Neural cell (in vitro differentiated cells): ENCODE results near the gene SLC25A47. TPM values are rescaled to one million over a fixed set of nuclear protein-coding genes. Genes with fewer than 3 reads are reported as not detected.

Experiments used
- H2AFZ ChIP-seq: fragments of 200-600, 300-800 bp; sonication (generic), shearing (Covaris generic); 2 replicates; pipeline ENCODE4 v1.6.0; 2014; ENCODE audit warnings: low read depth, mild to moderate bottlenecking, antibody characterized with exemption, low read length, moderate library complexity
- H3F3A ChIP-seq: fragments of 200-600 bp; shearing (Covaris generic); 2 replicates; pipeline ENCODE4 v1.6.1; 2016; ENCODE audit warnings: mild to moderate bottlenecking, moderate library complexity, mixed read lengths, antibody characterized with exemption, low read length; ENCODE audit not compliant: insufficient read depth, poor library complexity, severe bottlenecking
- H3K27ac ChIP-seq: fragments of 200-600, 300-800 bp; sonication (generic), shearing (Covaris generic); 2 replicates; pipeline ENCODE4 v1.5.1; 2014; ENCODE audit warnings: mild to moderate bottlenecking, low read length, moderate library complexity
- H3K27me3 ChIP-seq: fragments of 300-800, 200-600 bp; sonication (generic), shearing (Covaris generic); 2 replicates; pipeline ENCODE4 v1.6.0; 2014; ENCODE audit warnings: mild to moderate bottlenecking, low read depth, low read length, moderate library complexity; ENCODE audit not compliant: insufficient read depth
- H3K36me3 ChIP-seq: fragments of 300-800, 200-600 bp; sonication (generic), shearing (Covaris generic); 2 replicates; pipeline ENCODE4 v1.5.1; 2014; ENCODE audit warnings: mild to moderate bottlenecking, antibody characterized with exemption, low read length, moderate library complexity; ENCODE audit not compliant: insufficient read depth
- H3K4me2 ChIP-seq: fragments of 300-800, 200-600 bp; sonication (generic), shearing (Covaris generic); 2 replicates; pipeline ENCODE4 v1.6.0; 2014; ENCODE audit warnings: mild to moderate bottlenecking, low read length
- H3K4me3 ChIP-seq: fragments of 300-800, 200-600 bp; sonication (generic), shearing (Covaris generic); 2 replicates; pipeline ENCODE4 v1.5.1; 2014; ENCODE audit warnings: mild to moderate bottlenecking, low read length, moderate library complexity
- H3K79me2 ChIP-seq: fragments of 200-600 bp; shearing (Covaris generic); replicated peaks from 2 replicates; pipeline ENCODE4 v1.6.0; 2014; ENCODE audit warnings: mild to moderate bottlenecking, low read length, moderate library complexity; ENCODE audit not compliant: insufficient read depth
- H3K9ac ChIP-seq: fragments of 300-800, 200-600 bp; sonication (generic), shearing (Covaris generic); 2 replicates; pipeline ENCODE4 v1.6.1; 2016; ENCODE audit warnings: mild to moderate bottlenecking, low read length, mixed read lengths
- H3K9me2 ChIP-seq: fragments of 200-600 bp; shearing (Covaris generic); 2 replicates; pipeline ENCODE4 v1.6.1; 2016; ENCODE audit warnings: mild to moderate bottlenecking, low read length, mixed read lengths; ENCODE audit not compliant: insufficient read depth
- H3K9me3 ChIP-seq: fragments of 200-600, 300-800 bp; sonication (generic), shearing (Covaris generic); 2 replicates; pipeline ENCODE4 v1.6.1; 2016; ENCODE audit warnings: mild to moderate bottlenecking, mixed run types, low read length, moderate library complexity, mixed read lengths
- H4K20me1 ChIP-seq: fragments of 200-600 bp; shearing (Covaris generic); 2 replicates; pipeline ENCODE4 v1.6.1; 2016; ENCODE audit warnings: mild to moderate bottlenecking, mixed run types; ENCODE audit not compliant: insufficient read depth
- CTCF ChIP-seq: fragments of 450-650 bp; IDR thresholded peaks from 2 replicates; pipeline ENCODE4 v1.5.1; 2014; ENCODE audit warnings: antibody characterized with exemption, mild to moderate bottlenecking, moderate library complexity; ENCODE audit not compliant: poor library complexity, severe bottlenecking
- EP300 ChIP-seq: fragments of 450-650 bp; conservative IDR thresholded peaks from 2 replicates; pipeline ENCODE4 v1.6.1; 2014; ENCODE audit warnings: antibody characterized with exemption, mild to moderate bottlenecking, moderate library complexity; ENCODE audit not compliant: poor library complexity, severe bottlenecking
- EZH2 ChIP-seq: fragments of 200-600, 300-800 bp; shearing (Covaris generic), sonication (generic); IDR thresholded peaks from 2 replicates; pipeline ENCODE4 v1.6.1; 2014; ENCODE audit warnings: antibody characterized with exemption, low read length, borderline replicate concordance, mild to moderate bottlenecking; ENCODE audit not compliant: insufficient read depth, poor library complexity, severe bottlenecking
- MXI1 ChIP-seq: fragments of 450-650 bp; conservative IDR thresholded peaks from 2 replicates; pipeline ENCODE4 v1.6.1; 2014; ENCODE audit warnings: antibody characterized with exemption, mild to moderate bottlenecking; ENCODE audit not compliant: poor library complexity, severe bottlenecking
- POLR2AphosphoS5 ChIP-seq: IDR thresholded peaks from 2 replicates; pipeline ENCODE4 v1.6.1; 2012
- RAD21 ChIP-seq: fragments of 450-650 bp; conservative IDR thresholded peaks from 2 replicates; pipeline ENCODE4 v1.6.1; 2014; ENCODE audit warnings: antibody characterized with exemption, mild to moderate bottlenecking, moderate library complexity
- REST ChIP-seq: IDR thresholded peaks from 2 replicates; pipeline ENCODE4 v1.6.1; 2012; ENCODE audit warnings: borderline replicate concordance
- SMC3 ChIP-seq: fragments of 450-650 bp; conservative IDR thresholded peaks from 2 replicates; pipeline ENCODE4 v1.6.1; 2014; ENCODE audit warnings: antibody characterized with exemption, mild to moderate bottlenecking, moderate library complexity; ENCODE audit not compliant: poor library complexity
- TAF1 ChIP-seq: IDR thresholded peaks from 2 replicates; pipeline ENCODE4 v1.6.1; 2012; ENCODE audit warnings: low read depth
- polyA plus RNA-seq: library from polyadenylated mRNA; depleted of rRNA; stranded (reverse); fragments of >200 nt; gene quantifications from 2 replicates; pipeline ENCODE4 v1.2.3, GENCODE V29; 2014

SLC25A47 gene
- polyA plus RNA-seq, 1 donor from 2014 or later, result not detected

- Histone ChIP-seq H3F3A (no peaks in the 10 kb centered on the region), H2AFZ (no peak overlapping the region), H3K79me2 (peaks cover 44% of the 10 kb centered on the region), H3K4me3 (no peak overlapping the region), H3K9me2 (no peaks in the 10 kb centered on the region), H3K4me2 (no peak overlapping the region), H3K27me3 (no peaks in the 10 kb centered on the region), H4K20me1 (peaks cover 3% of the 10 kb centered on the region), H3K9me3 (no peaks in the 10 kb centered on the region), H3K9ac (no peak overlapping the region), H3K36me3 (no peaks in the 10 kb centered on the region), H3K27ac (no peak overlapping the region)
- no peak for TF ChIP-seq CTCF
- TF ChIP-seq SMC3, result no peak
- no peak for TF ChIP-seq MXI1
- no peak for TF ChIP-seq EP300
- TF ChIP-seq TAF1, result no peak
- no peak for TF ChIP-seq POLR2AphosphoS5
- TF ChIP-seq RAD21, result no peak
- TF ChIP-seq EZH2, result no peak
- no peak for TF ChIP-seq REST
Measured at GRCh38 chr14:100275214-100275613, 47.9 kb upstream of the SLC25A47 start.

GRCh38 chr14:100278702-100279101 lies 44.4 kb upstream of the SLC25A47 start:
- H4K20me1 ChIP-seq, result peaks cover 3% of the 10 kb centered on the region
- H3K9ac ChIP-seq, result no peak overlapping the region
- no peak overlapping the region for H3K27ac ChIP-seq
- no peaks in the 10 kb centered on the region for H3K36me3 ChIP-seq
- H3K4me2 ChIP-seq, result no peak overlapping the region
- peaks cover 23% of the 10 kb centered on the region for H3K79me2 ChIP-seq
- TF ChIP-seq CTCF (no peak), REST (no peak), TAF1 (no peak), MXI1 (no peak), EZH2 (no peak), EP300 (no peak), POLR2AphosphoS5 (no peak), RAD21 (no peak), SMC3 (no peak)
- H3F3A ChIP-seq, result no peaks in the 10 kb centered on the region
- H3K27me3 ChIP-seq, result no peaks in the 10 kb centered on the region
- no peak overlapping the region for H2AFZ ChIP-seq
- H3K9me2 ChIP-seq, result no peaks in the 10 kb centered on the region
- H3K9me3 ChIP-seq, result no peaks in the 10 kb centered on the region
- no peak overlapping the region for H3K4me3 ChIP-seq
